Stimulated activated naive CD8-positive, alpha-beta T cell treated with anti-CD3 and anti-CD28 coated beads, Interleukin-15, amount 100 ng/mL, for 72 hours (primary cell): ENCODE data around the gene SEMA3G.

Experiments used
- ATAC-seq: fragments of 150-1000 bp; cut with Tn5 transposase; 2 replicates; pipeline ENCODE4 v1.10.0; 2021; ENCODE audit warnings: mild to moderate bottlenecking, moderate library complexity
- DNase-seq, 2 donors: peaks; one replicate each; pipeline ENCODE4 v3.0.0; 2021 to 2022
- H3K27ac Mint-ChIP-seq, 2 donors: one replicate each; pipeline ENCODE4 v1.8.0; 2022; ENCODE audit warnings: mild to moderate bottlenecking in 2 of 2, mixed read lengths in 2 of 2, moderate library complexity in 2 of 2
- H3K27me3 Mint-ChIP-seq: one replicate; pipeline ENCODE4 v1.8.0; 2022; ENCODE audit warnings: mixed read lengths
- H3K4me1 Mint-ChIP-seq: one replicate; pipeline ENCODE4 v1.8.0; 2022; ENCODE audit warnings: mild to moderate bottlenecking, mixed read lengths
- H3K4me3 Mint-ChIP-seq, 2 donors: one replicate each; pipeline ENCODE4 v1.8.0; 2022; ENCODE audit warnings: mild to moderate bottlenecking in 2 of 2, mixed read lengths in 2 of 2, moderate library complexity in 1 of 2
- H3K9me3 Mint-ChIP-seq, 2 donors: one replicate each; pipeline ENCODE4 v1.8.0; 2022; ENCODE audit warnings: mixed read lengths in 2 of 2

Gene SEMA3G

GRCh38 chr3:52429031-52429430 is 15.9 kb downstream of the SEMA3G start:
- Mint-ChIP-seq H3K9me3 (no peaks in the 10 kb centered on the region), H3K27me3 (peaks cover 6% of the 10 kb centered on the region), H3K4me1 (no peaks in the 10 kb centered on the region), H3K4me3 (no peak overlapping the region), H3K27ac (no peak overlapping the region)
- ATAC-seq: no peak
- DNase-seq: no peak

DNA sequence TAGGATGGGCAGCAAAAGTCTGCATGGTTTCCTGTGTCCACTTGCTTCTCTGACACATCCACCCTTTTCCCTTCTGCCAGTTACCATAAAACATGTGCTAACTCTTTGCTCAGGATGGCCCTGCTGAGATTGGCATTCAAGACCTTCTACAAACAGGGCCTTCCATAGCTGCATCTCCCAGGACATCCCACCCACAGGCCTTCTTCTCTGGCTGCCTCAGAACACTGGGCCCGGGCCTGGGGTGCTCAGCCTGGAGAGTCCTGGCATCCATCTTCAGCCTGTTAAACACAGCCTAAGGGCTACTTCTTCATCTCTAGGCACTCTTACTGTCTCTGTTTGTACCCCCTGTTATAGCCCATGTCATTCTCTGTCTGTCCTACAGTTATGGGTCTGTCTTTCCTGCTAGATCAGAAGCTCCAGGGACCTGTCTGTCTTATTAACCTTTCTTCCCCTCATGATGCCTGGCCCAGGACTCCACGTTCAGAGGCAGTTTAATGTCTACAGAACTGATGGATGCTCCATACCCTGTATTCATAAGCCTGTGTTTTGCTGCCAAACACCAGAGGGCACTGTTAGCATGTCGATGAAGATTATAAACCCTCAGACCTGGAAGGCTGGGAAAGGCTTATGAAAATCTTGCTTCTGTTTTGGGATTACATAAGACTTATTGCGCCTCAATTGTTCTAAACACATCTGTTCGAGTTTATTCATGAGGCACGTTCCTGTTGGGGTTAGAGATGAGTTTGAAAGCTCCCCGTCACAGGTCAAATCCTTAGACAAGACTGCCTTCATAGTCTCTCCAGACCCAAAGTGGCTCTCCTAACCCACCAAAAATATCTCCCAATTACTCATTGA is 16.5 kb downstream of the SEMA3G start:
- H3K27ac Mint-ChIP-seq: peak overlapping the region in 1 of 2 donors; percentile 3
- no peaks in the 10 kb centered on the region for H3K4me1 Mint-ChIP-seq
- H3K9me3 Mint-ChIP-seq: no peaks in the 10 kb centered on the region
- no peak overlapping the region for H3K4me3 Mint-ChIP-seq
- DNase-seq: no peak
- peaks cover 6% of the 10 kb centered on the region for H3K27me3 Mint-ChIP-seq
- peak; percentile 79 for ATAC-seq

GRCh38 chr3:52423173-52423572 is 21.7 kb downstream of the SEMA3G start:
- no peaks in the 10 kb centered on the region for H3K9me3 Mint-ChIP-seq
- DNase-seq: no peak
- H3K4me1 Mint-ChIP-seq: no peaks in the 10 kb centered on the region
- H3K27me3 Mint-ChIP-seq: peaks cover 4% of the 10 kb centered on the region
- H3K4me3 Mint-ChIP-seq: no peak overlapping the region
- ATAC-seq: no peak
- no peak overlapping the region for H3K27ac Mint-ChIP-seq

GRCh38 chr3:52422669-52423068 is 22.2 kb downstream of the SEMA3G start:
- no peak overlapping the region for H3K4me3 Mint-ChIP-seq
- ATAC-seq: no peak
- DNase-seq: no peak
- no peaks in the 10 kb centered on the region for H3K4me1 Mint-ChIP-seq
- no peak overlapping the region for H3K27ac Mint-ChIP-seq
- no peaks in the 10 kb centered on the region for H3K9me3 Mint-ChIP-seq
- no peaks in the 10 kb centered on the region for H3K27me3 Mint-ChIP-seq

GRCh38 chr3:52420388-52420787 is 24.5 kb downstream of the SEMA3G start:
- Mint-ChIP-seq H3K27me3 (no peaks in the 10 kb centered on the region), H3K4me1 (no peaks in the 10 kb centered on the region), H3K27ac (no peak overlapping the region), H3K4me3 (no peak overlapping the region), H3K9me3 (no peaks in the 10 kb centered on the region)
- ATAC-seq (no peak), DNase-seq (no peak)

DNA sequence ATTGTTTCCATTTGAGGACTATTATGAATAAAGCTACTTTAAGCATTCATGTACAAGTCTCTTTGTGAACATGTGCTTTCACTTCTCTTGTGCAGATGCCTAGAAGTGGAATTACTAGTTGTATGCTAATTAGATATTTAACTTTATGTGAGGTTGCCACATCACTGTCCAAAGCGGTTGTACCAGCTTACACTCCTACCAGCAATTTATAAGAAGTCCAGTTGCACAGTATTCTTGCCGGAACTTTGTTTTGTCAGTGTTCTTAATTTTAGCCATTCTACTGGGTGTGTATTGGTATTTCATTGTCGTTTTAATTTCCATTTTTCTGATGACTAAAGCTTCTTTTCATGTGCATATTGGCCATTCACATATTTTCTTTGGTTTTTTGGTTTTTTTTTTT is 29.1 kb downstream of the SEMA3G start:
- no peak overlapping the region for H3K27ac Mint-ChIP-seq
- DNase-seq: no peak
- H3K27me3 Mint-ChIP-seq: no peaks in the 10 kb centered on the region
- H3K9me3 Mint-ChIP-seq: no peaks in the 10 kb centered on the region
- no peak for ATAC-seq
- H3K4me3 Mint-ChIP-seq: no peak overlapping the region
- H3K4me1 Mint-ChIP-seq: peaks cover 21% of the 10 kb centered on the region

- H3K9me3 Mint-ChIP-seq: no peaks in the 10 kb centered on the region
- DNase-seq (no peak), ATAC-seq (no peak)
- H3K4me1 Mint-ChIP-seq: peaks cover 50% of the 10 kb centered on the region
- H3K27me3 Mint-ChIP-seq: no peaks in the 10 kb centered on the region
- peak overlapping the region; percentile 93 to 97 for H3K4me3 Mint-ChIP-seq
- H3K27ac Mint-ChIP-seq: peak overlapping the region; percentile 43 to 92
Measured at GRCh38 chr3:52408466-52408865, 36.4 kb downstream of the SEMA3G start.

GRCh38 chr3:52407779-52408178 is 37.1 kb downstream of the SEMA3G start:
- no peaks in the 10 kb centered on the region for H3K27me3 Mint-ChIP-seq
- ATAC-seq (no peak), DNase-seq (no peak)
- no peaks in the 10 kb centered on the region for H3K9me3 Mint-ChIP-seq
- H3K4me1 Mint-ChIP-seq: peaks cover 44% of the 10 kb centered on the region
- peak overlapping the region; percentile 93 to 97 for H3K4me3 Mint-ChIP-seq
- no peak overlapping the region for H3K27ac Mint-ChIP-seq

DNA sequence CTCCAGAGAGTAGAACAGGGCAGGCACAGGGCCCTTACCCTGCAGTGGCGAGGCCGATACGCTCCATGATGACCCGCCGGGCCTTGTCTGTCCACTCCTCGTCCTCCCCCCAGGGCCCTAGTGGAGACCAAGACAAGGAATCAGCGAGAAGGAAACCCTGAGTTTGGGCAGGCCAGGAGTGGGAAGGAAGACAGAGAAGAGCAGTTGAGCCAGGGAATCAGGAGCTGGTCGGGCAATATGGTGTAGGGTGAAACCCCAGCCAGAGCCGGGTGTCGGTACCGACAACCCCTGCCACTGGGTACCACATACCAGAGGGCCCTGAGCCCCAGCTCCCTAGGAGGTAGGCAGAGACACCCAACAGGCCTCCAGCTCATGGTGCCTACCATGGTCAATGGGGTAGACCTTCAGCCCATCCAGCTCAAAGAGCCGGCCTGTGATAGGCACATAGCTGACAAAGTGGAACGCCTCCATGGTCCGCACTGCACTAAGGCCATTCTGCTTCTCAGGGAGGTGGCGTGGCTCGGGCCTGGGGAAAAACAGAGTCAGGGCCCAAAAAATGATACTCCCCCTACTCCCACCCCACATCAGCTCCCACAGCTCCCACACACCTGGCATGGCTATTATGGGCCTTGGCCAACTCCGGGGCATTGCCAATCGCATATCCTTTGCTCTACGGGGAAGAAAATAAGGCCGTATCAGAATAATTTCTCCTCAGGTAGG is 38.0 kb downstream of the SEMA3G start:
- no peak for ATAC-seq
- peaks cover 39% of the 10 kb centered on the region for H3K4me1 Mint-ChIP-seq
- H3K27me3 Mint-ChIP-seq: no peaks in the 10 kb centered on the region
- no peaks in the 10 kb centered on the region for H3K9me3 Mint-ChIP-seq
- no peak for DNase-seq
- no peak overlapping the region for H3K4me3 Mint-ChIP-seq
- peak overlapping the region in 1 of 2 donors; percentile 2 for H3K27ac Mint-ChIP-seq

GRCh38 chr3:52406231-52406661 is 38.7 kb downstream of the SEMA3G start:
- no peak for DNase-seq
- ATAC-seq: no peak
- no peaks in the 10 kb centered on the region for H3K27me3 Mint-ChIP-seq
- no peaks in the 10 kb centered on the region for H3K9me3 Mint-ChIP-seq
- no peak overlapping the region for H3K4me3 Mint-ChIP-seq
- peaks cover 32% of the 10 kb centered on the region for H3K4me1 Mint-ChIP-seq
- no peak overlapping the region for H3K27ac Mint-ChIP-seq

- Mint-ChIP-seq H3K9me3 (no peaks in the 10 kb centered on the region), H3K27ac (peak overlapping the region; percentile 61 to 82), H3K4me1 (peaks cover 30% of the 10 kb centered on the region), H3K4me3 (no peak overlapping the region), H3K27me3 (no peaks in the 10 kb centered on the region)
- ATAC-seq: no peak
- DNase-seq: no peak
Measured at GRCh38 chr3:52405601-52406110, 39.2 kb downstream of the SEMA3G start.

- no peaks in the 10 kb centered on the region for H3K9me3 Mint-ChIP-seq
- no peak overlapping the region for H3K4me3 Mint-ChIP-seq
- peak overlapping the region; percentile 61 to 82 for H3K27ac Mint-ChIP-seq
- H3K27me3 Mint-ChIP-seq: no peaks in the 10 kb centered on the region
- ATAC-seq (no peak), DNase-seq (no peak)
- H3K4me1 Mint-ChIP-seq: peaks cover 30% of the 10 kb centered on the region
Measured at GRCh38 chr3:52405066-52405465, 39.8 kb downstream of the SEMA3G start.

DNA sequence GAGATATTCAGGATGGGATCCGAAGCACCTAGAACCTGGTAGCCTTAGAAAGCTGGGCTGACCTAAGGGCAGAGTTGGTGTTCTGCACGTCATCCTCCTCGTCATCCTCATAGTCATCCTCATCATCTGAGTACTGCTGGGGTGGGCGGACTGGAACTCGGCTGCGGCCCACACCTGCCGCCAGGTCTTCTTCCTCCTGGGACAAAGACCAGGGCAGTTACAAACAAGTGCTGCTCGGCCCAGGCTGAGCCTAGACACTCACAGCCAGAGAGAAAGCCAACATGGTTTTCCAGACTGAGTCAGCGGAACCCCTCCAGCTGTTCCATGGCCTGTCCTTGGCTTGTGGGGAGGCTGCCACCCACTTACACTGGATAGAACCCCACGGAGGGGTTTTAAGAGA is 40.5 kb downstream of the SEMA3G start:
- no peak for DNase-seq
- no peak for ATAC-seq
- Mint-ChIP-seq H3K9me3 (no peaks in the 10 kb centered on the region), H3K27me3 (no peaks in the 10 kb centered on the region), H3K27ac (peak overlapping the region in 1 of 2 donors; percentile 81), H3K4me3 (no peak overlapping the region), H3K4me1 (peaks cover 29% of the 10 kb centered on the region)

- Mint-ChIP-seq H3K4me3 (no peak overlapping the region), H3K4me1 (peaks cover 25% of the 10 kb centered on the region)
Measured at GRCh38 chr3:52403955-52404354, 40.9 kb downstream of the SEMA3G start.

DNA sequence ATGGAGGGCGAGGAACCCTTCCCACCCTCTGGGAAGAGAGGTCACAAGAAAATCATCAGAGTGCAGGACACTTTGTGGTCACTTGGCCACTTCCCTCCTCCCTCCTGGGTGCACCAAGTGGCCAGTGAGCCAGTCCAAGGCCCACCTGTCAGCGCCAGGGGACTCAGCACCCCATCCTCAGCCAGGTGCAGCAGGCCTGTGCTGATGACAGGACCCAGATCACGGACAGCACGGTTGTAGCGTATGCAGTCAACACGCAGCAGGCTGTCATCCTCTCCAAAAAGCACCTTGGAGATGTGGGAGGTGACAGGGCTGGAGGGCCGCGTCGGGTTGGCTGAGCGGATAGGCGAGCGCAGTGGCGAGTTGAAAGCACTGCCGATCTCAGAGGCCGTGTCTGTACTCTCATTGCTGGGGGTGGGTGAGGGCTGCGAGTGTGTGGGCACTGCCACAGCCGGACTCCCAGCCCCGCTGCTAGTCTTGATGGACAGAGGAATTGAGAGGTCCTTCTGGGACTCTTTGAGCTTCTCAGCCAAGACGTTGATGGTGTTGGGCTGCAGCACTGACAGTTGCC is 41.5 kb downstream of the SEMA3G start:
- DNase-seq: no peak
- Mint-ChIP-seq H3K27ac (peak overlapping the region; percentile 9 to 93), H3K9me3 (no peaks in the 10 kb centered on the region)

More at GRCh38 chr3:52403955-52404354, 40.9 kb downstream of the SEMA3G start:
- Mint-ChIP-seq H3K27ac (no peak overlapping the region), H3K27me3 (no peaks in the 10 kb centered on the region), H3K9me3 (no peaks in the 10 kb centered on the region)
- no peak for ATAC-seq
- no peak for DNase-seq

More for the DNA sequence above, 41.5 kb downstream of the SEMA3G start:
- ATAC-seq: no peak
- Mint-ChIP-seq H3K4me1 (peaks cover 19% of the 10 kb centered on the region), H3K4me3 (no peak overlapping the region), H3K27me3 (no peaks in the 10 kb centered on the region)
